HEK293T (cell line): Measurements from ENCODE around the gene DYNLRB2.

Source experiments
- CTCF ChIA-PET: fragments of 350-600 bp; formaldehyde crosslinking; extraction: SDS; loops from one replicate; lab custom pipeline; 2021; ENCODE audit warnings: antibody characterized with exemption, inconsistent platforms; lab: Yijun Ruan, JAX
- POLR2A ChIA-PET: fragments of 350-600 bp; formaldehyde crosslinking; extraction: SDS; loops from one replicate; lab custom pipeline; 2020; ENCODE audit warnings: antibody characterized with exemption, inconsistent platforms; lab: Yijun Ruan, JAX
- DNase-seq: peaks from one replicate; pipeline ENCODE4 v3.0.0; 2012; ENCODE audit warnings: mixed read lengths; ENCODE audit errors: extremely low spot score
- ARNT ChIP-seq: fragments of 450-650 bp; IDR thresholded peaks from 2 replicates; pipeline ENCODE4 v1.6.1; 2017; ENCODE audit warnings: mild to moderate bottlenecking
- BHLHE40 ChIP-seq: fragments of 450-650 bp; IDR thresholded peaks from 2 replicates; pipeline ENCODE4 v1.6.1; 2016; ENCODE audit warnings: mild to moderate bottlenecking, moderate library complexity, borderline replicate concordance
- CTBP1 ChIP-seq: fragments of 450-650 bp; IDR thresholded peaks from 2 replicates; pipeline ENCODE4 v1.6.1; 2016; ENCODE audit warnings: borderline replicate concordance
- ELF4 ChIP-seq: fragments of 450-650 bp; IDR thresholded peaks from 2 replicates; pipeline ENCODE4 v1.6.1; 2017; ENCODE audit warnings: antibody characterized with exemption
- FOXA1 ChIP-seq: fragments of 450-650 bp; IDR thresholded peaks from 2 replicates; pipeline ENCODE4 v1.6.1; 2016; ENCODE audit warnings: mild to moderate bottlenecking
- FOXK2 ChIP-seq: fragments of 450-650 bp; IDR thresholded peaks from 2 replicates; pipeline ENCODE4 v1.6.1; 2016; ENCODE audit warnings: mild to moderate bottlenecking
- FOXM1 ChIP-seq: fragments of 450-650 bp; IDR thresholded peaks from 2 replicates; pipeline ENCODE4 v1.6.1; 2017; ENCODE audit warnings: mild to moderate bottlenecking, borderline replicate concordance
- HDGF ChIP-seq: fragments of 450-650 bp; IDR thresholded peaks from 2 replicates; pipeline ENCODE4 v1.6.1; 2017; ENCODE audit warnings: antibody characterized with exemption, borderline replicate concordance
- L3MBTL2 ChIP-seq: fragments of 450-650 bp; conservative IDR thresholded peaks from 2 replicates; pipeline ENCODE4 v1.6.1; 2016; ENCODE audit warnings: mild to moderate bottlenecking
- LEF1 ChIP-seq: fragments of 450-650 bp; IDR thresholded peaks from 2 replicates; pipeline ENCODE4 v1.6.1; 2017; ENCODE audit warnings: mild to moderate bottlenecking, borderline replicate concordance
- NFRKB ChIP-seq: fragments of 450-650 bp; IDR thresholded peaks from 2 replicates; pipeline ENCODE4 v1.6.1; 2016; ENCODE audit warnings: mild to moderate bottlenecking, moderate library complexity
- PKNOX1 ChIP-seq: fragments of 450-650 bp; IDR thresholded peaks from 2 replicates; pipeline ENCODE4 v1.6.1; 2016
- SP1 ChIP-seq: fragments of 450-650 bp; IDR thresholded peaks from 2 replicates; pipeline ENCODE4 v1.6.1; 2017
- SUZ12 ChIP-seq: fragments of 450-650 bp; IDR thresholded peaks from 2 replicates; pipeline ENCODE4 v1.6.1; 2016; ENCODE audit warnings: mild to moderate bottlenecking
- TARDBP ChIP-seq: fragments of 450-650 bp; IDR thresholded peaks from 2 replicates; pipeline ENCODE4 v1.6.1; 2016
- ZNF384 ChIP-seq: fragments of 450-650 bp; IDR thresholded peaks from 2 replicates; pipeline ENCODE4 v1.6.1; 2016

The DYNLRB2 gene

GRCh38 chr16:80526418-80527061 is 14.3 kb upstream of the DYNLRB2 start:
- no peak for TF ChIP-seq L3MBTL2
- no peak for TF ChIP-seq ZNF384
- no peak for TF ChIP-seq NFRKB
- TF ChIP-seq FOXM1 = no peak
- TF ChIP-seq SUZ12 = no peak
- no peak for TF ChIP-seq HDGF
- no peak for TF ChIP-seq TARDBP
- no peak for TF ChIP-seq FOXK2
- TF ChIP-seq CTBP1 = no peak
- POLR2A ChIA-PET = no interaction called here
- peak; percentile 55 for DNase-seq
- CTCF ChIA-PET = interaction anchor here (0.6 to 2.2 kb wide), 16 partner anchors 8 to 924 kb away, joined by 3 to 7 read pairs (median 4); no protein-coding TSS in a partner anchor

- DNase-seq = peak; percentile 34
- POLR2A ChIA-PET = no interaction called here
These were observed 13.5 kb upstream of the DYNLRB2 start for GRCh38 chr16:80527297-80527696.

GRCh38 chr16:80530479-80530878 is 10.3 kb upstream of the DYNLRB2 start:
- TF ChIP-seq TARDBP (no peak), FOXM1 (no peak)
- POLR2A ChIA-PET = no interaction called here
- no peak for DNase-seq
- CTCF ChIA-PET = no interaction called here

More at GRCh38 chr16:80527297-80527696, 13.5 kb upstream of the DYNLRB2 start:
- CTCF ChIA-PET = interaction anchor here (0.7 to 2.2 kb wide), 9 partner anchors 20 to 422 kb away, joined by 3 to 6 read pairs (median 4); no protein-coding TSS in a partner anchor
- TF ChIP-seq LEF1 = no peak
- no peak for TF ChIP-seq NFRKB
- TF ChIP-seq PKNOX1 = no peak
- TF ChIP-seq ELF4 = no peak
- no peak for TF ChIP-seq FOXA1
- no peak for TF ChIP-seq CTBP1
- no peak for TF ChIP-seq TARDBP
- TF ChIP-seq ARNT = no peak
- TF ChIP-seq HDGF = no peak
- TF ChIP-seq ZNF384 = no peak
- no peak for TF ChIP-seq SUZ12
- TF ChIP-seq FOXM1 = no peak
- TF ChIP-seq L3MBTL2 = no peak
- TF ChIP-seq SP1 = no peak
- TF ChIP-seq BHLHE40 = no peak
- no peak for TF ChIP-seq FOXK2

GRCh38 chr16:80536238-80536637 is 4.6 kb upstream of the DYNLRB2 start:
- TF ChIP-seq SUZ12 (no peak), L3MBTL2 (no peak), LEF1 (no peak), NFRKB (no peak), ZNF384 (no peak), BHLHE40 (no peak), ELF4 (no peak), PKNOX1 (no peak), SP1 (no peak), FOXK2 (no peak), TARDBP (no peak), CTBP1 (no peak), FOXM1 (no peak), ARNT (no peak), FOXA1 (no peak), HDGF (no peak)
- no peak for DNase-seq
- ChIA-PET POLR2A (no interaction called here), CTCF (no interaction called here)

GRCh38 chr16:80541306-80541694 is 507 bp downstream of the DYNLRB2 start:
- ChIA-PET CTCF (no interaction called here), POLR2A (no interaction called here)
- DNase-seq = no peak
- no peak for TF ChIP-seq FOXM1
- no peak for TF ChIP-seq FOXA1
- no peak for TF ChIP-seq PKNOX1
- TF ChIP-seq CTBP1 = no peak
- no peak for TF ChIP-seq TARDBP
- no peak for TF ChIP-seq HDGF
- no peak for TF ChIP-seq BHLHE40
- no peak for TF ChIP-seq SUZ12
- no peak for TF ChIP-seq ELF4
- no peak for TF ChIP-seq L3MBTL2
- no peak for TF ChIP-seq SP1
- TF ChIP-seq NFRKB = no peak
- TF ChIP-seq ZNF384 = no peak
- TF ChIP-seq ARNT = no peak
- no peak for TF ChIP-seq FOXK2
- TF ChIP-seq LEF1 = no peak

- POLR2A ChIA-PET = no interaction called here
- CTCF ChIA-PET = no interaction called here
- no peak for DNase-seq
- TF ChIP-seq LEF1 (no peak), ELF4 (no peak), NFRKB (no peak), CTBP1 (no peak), FOXM1 (no peak), ARNT (no peak), L3MBTL2 (no peak), FOXA1 (no peak), SUZ12 (no peak), SP1 (no peak), FOXK2 (no peak), TARDBP (no peak), HDGF (no peak), PKNOX1 (no peak), BHLHE40 (no peak), ZNF384 (no peak)
These were observed 2.4 kb downstream of the DYNLRB2 start for GRCh38 chr16:80543162-80543561.
